Left lung (tissue), 14 donors: ENCODE results near the gene SDK2. TPM values are rescaled to one million over a fixed set of nuclear protein-coding genes. Genes with fewer than 3 reads are reported as not detected.

Experiments used
- ATAC-seq: fragments of 200-7000 bp; cut with Tn5 transposase; one replicate; pipeline ENCODE4 v1.9.1; 2020; ENCODE audit warnings: moderate library complexity
- DNase-seq, 4 donors: peaks; one replicate each; pipeline ENCODE4 v3.0.0-alpha.2; 2013 to 2020
- H3K27ac ChIP-seq, 2 donors: fragments of 200-600 bp; sonication (generic) in 1 of 2; one replicate each; pipeline versions ENCODE4 v1.5.0 to v1.8.0; 2020 to 2021
- H3K27me3 ChIP-seq, 2 donors: fragments of 200-600 bp; sonication (generic) in 1 of 2; one replicate each; pipeline versions ENCODE4 v1.5.0 to v1.8.0; 2020 to 2021
- H3K36me3 ChIP-seq, 2 donors: fragments of 200-600 bp; sonication (generic) in 1 of 2; one replicate each; pipeline versions ENCODE4 v1.5.0 to v1.8.0; 2020 to 2021
- H3K4me1 ChIP-seq, 2 donors: fragments of 200-600 bp; one replicate each; pipeline ENCODE4 v1.8.0; 2021
- H3K4me3 ChIP-seq, 2 donors: fragments of 200-600 bp; sonication (generic) in 1 of 2; one replicate each; pipeline versions ENCODE4 v1.5.0 to v1.8.0; 2020 to 2021; ENCODE audit warnings: mild to moderate bottlenecking in 1 of 2
- H3K9me3 ChIP-seq, 2 donors: fragments of 200-600 bp; sonication (generic) in 1 of 2; one replicate each; pipeline versions ENCODE4 v1.5.0 to v1.8.0; 2020 to 2021
- CTCF ChIP-seq, 2 donors: fragments of 200-600 bp; sonication (generic) in 1 of 2; IDR thresholded peaks; one replicate each; pipeline versions ENCODE4 v1.5.0 to v1.8.0; 2021; ENCODE audit warnings: antibody characterized with exemption in 2 of 2
- intact Hi-C, 2 donors: fragments of 100-400 bp; cut with DNase I; formaldehyde crosslinking; loops; one replicate each; pipeline versions ENCODE4 v1.11.2 to v1.14.2; 2022
- long read RNA-seq, 12 donors: library from polyadenylated mRNA in 2 of 12; unstranded in 2 of 12; transcript quantifications; one replicate each; pipeline ENCODE4 v2.0.0 and lab custom pipeline, GENCODE V29; 2019 to 2026
- polyA plus RNA-seq, 6 donors: library from polyadenylated mRNA; unstranded; fragments of 120-200 nt; gene quantifications; one replicate each; pipeline ENCODE4 v1.2.1, GENCODE V29; 2013; ENCODE audit not compliant: insufficient read length in 6 of 6
- total RNA-seq, 2 donors: library from RNA; stranded (reverse); fragmentation: NEBNext Ultra II Directional; extraction: Animal tissue kit (Norgen Biotek cat#: 25700); gene quantifications; one replicate each; pipeline ENCODE4 v1.2.1, GENCODE V29; 2021
- donor health status: DM: no; HTN: yes; CAD: no.
- donor health status: DM: no; HTN: no; CAD: no.

SDK2 gene
- total RNA-seq (1 to 10 TPM; 6.3 to 7.3 TPM), polyA plus RNA-seq (10 to 100 TPM in 1 of 6 donors, 1 to 10 TPM in 5; 6.0 to 10.9 (median 8.0) TPM)
- long read RNA-seq, donor 1 = 0 reads
- long read RNA-seq, donor 2 = 0 reads
- long read RNA-seq, donor 3 = 0 reads
- long read RNA-seq, donor 4, partial matches to known transcripts = 0 of 1 reads
- long read RNA-seq, donor 4, other reads (novel, unspliced or antisense) = 1 of 1 reads
- long read RNA-seq, donor 5 = 0 reads
- long read RNA-seq, donor 6 = 0 reads
- long read RNA-seq, donor 7 = 0 reads
- long read RNA-seq, donor 8 = 0 reads
- long read RNA-seq, donor 9 = 0 reads
- long read RNA-seq, donor 10 = 0 reads
- long read RNA-seq, donor 11 = 0 reads
- long read RNA-seq, donor 12 = 0 reads

- ATAC-seq (no peak), DNase-seq (peak in 2 of 4 donors; percentile 48 to 76)
- Histone ChIP-seq H3K4me3 (peak within 1 kb of the TSS; percentile 30 to 46), H3K36me3 (no peaks in the 10 kb centered on the region), H3K27ac (no peak within 1 kb of the TSS), H3K9me3 (no peaks in the 10 kb centered on the region), H3K4me1 (peaks cover 0 to 32% of the 10 kb centered on the region in 2 donors), H3K27me3 (peaks cover 44 to 94% of the 10 kb centered on the region in 2 donors)
- intact Hi-C loops = no loop called here
- no peak for TF ChIP-seq CTCF (IDR thresholded peaks at IDR 0.05)
These were observed at the start of gene SDK2 for GRCh38 chr17:73644145-73645049. Gene SDK2 (minus strand): TSS chr17:73644445. CDS start chr17:73644088, 357 bp downstream.

GRCh38 chr17:73693071-73693470 lies 48.8 kb upstream of the SDK2 start:
- no peaks in the 10 kb centered on the region for H3K27me3 ChIP-seq
- H3K36me3 ChIP-seq = no peaks in the 10 kb centered on the region
- no peak overlapping the region for H3K27ac ChIP-seq
- H3K4me3 ChIP-seq = no peak overlapping the region
- ATAC-seq (no peak), DNase-seq (no peak)
- no peak for TF ChIP-seq CTCF (IDR thresholded peaks at IDR 0.05)
- intact Hi-C loops = no loop called here
- H3K4me1 ChIP-seq = peaks cover 0 to 7% of the 10 kb centered on the region in 2 donors
- no peaks in the 10 kb centered on the region for H3K9me3 ChIP-seq

- intact Hi-C loops = no loop called here
- ATAC-seq = no peak
- TF ChIP-seq CTCF (IDR thresholded peaks at IDR 0.05) = no peak
These were observed 47.1 kb upstream of the SDK2 start for GRCh38 chr17:73691321-73691766.

GRCh38 chr17:73690676-73691075 lies 46.4 kb upstream of the SDK2 start:
- no peak for TF ChIP-seq CTCF (IDR thresholded peaks at IDR 0.05)
- no peak overlapping the region for H3K27ac ChIP-seq
- no peaks in the 10 kb centered on the region for H3K27me3 ChIP-seq
- peaks cover 0 to 7% of the 10 kb centered on the region in 2 donors for H3K4me1 ChIP-seq
- no peaks in the 10 kb centered on the region for H3K36me3 ChIP-seq
- DNase-seq (no peak), ATAC-seq (no peak)
- no peaks in the 10 kb centered on the region for H3K9me3 ChIP-seq
- H3K4me3 ChIP-seq = no peak overlapping the region
- intact Hi-C loops = no loop called here

More at GRCh38 chr17:73691321-73691766, 47.1 kb upstream of the SDK2 start:
- Histone ChIP-seq H3K4me1 (peaks cover 0 to 7% of the 10 kb centered on the region in 2 donors), H3K4me3 (no peak overlapping the region), H3K9me3 (no peaks in the 10 kb centered on the region), H3K36me3 (no peaks in the 10 kb centered on the region), H3K27me3 (no peaks in the 10 kb centered on the region), H3K27ac (no peak overlapping the region)
- no peak for DNase-seq
